HG02840 (cell line): Measurements from ENCODE around the gene CD248.
"Not testable (repeated sequence)": the region's sequence is repeated elsewhere in the genome, so short reads cannot be mapped to it uniquely, and the experiment has no call there.

Experiments used
- ATAC-seq: cut with Tn5 transposase; IDR thresholded peaks from one replicate; pipeline ENCODE4 v1.9.1; 2021; ENCODE audit warnings: mild to moderate bottlenecking, moderate library complexity, moderate number of reproducible peaks; ENCODE audit not compliant: unreplicated experiment, low FRiP score

Gene CD248

GRCh38 chr11:66316849-66317251, at the start of gene CD248:
TSS of gene CD248 (minus strand) at chr11:66317044. CDS start at chr11:66317027, 17 bp downstream.
- no peak for ATAC-seq

DNA sequence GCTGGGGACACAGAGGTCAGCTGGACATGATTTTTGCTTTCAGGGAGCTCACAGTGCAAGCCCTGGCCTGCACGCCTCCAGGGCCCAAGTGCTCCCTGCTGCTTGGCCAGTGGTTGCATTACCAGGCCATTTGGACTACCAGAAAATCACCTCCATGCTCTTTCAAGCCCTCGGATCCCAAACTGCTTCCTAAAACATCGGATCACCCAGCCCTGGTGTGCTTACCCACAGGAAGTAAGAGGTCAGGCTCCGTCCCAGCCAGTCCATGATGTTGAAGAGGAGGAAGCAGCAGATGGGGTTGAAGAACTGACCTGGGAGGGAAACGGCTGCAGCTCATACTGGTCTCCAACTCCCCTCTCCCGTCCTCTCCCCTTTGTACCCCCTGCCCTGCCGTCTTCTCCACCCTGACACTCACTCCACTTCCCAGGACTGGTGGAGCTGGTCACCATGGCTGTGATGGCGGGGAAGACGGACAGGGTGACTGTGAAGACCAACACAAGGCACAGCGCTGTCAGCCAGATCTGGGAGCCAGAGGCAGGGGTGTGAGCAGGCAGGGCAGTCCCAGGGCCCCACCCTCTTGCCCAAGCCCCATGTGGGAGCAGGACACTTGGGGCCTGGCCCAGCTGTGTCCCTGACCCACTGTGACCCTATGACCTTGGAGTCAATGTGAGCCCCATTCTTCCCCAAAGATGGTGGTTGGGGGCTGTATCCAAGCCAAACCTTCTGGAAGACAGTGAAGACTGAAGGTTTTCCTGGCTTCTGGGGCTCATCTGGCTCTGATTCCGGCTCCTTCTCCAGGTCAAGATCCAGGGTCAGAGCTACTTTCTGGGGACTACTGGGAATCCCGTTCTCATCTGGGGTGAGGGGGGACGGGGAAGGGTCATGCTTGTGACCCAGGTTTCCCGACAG, 49.1 kb upstream of the CD248 start:
- no peak for ATAC-seq

DNA sequence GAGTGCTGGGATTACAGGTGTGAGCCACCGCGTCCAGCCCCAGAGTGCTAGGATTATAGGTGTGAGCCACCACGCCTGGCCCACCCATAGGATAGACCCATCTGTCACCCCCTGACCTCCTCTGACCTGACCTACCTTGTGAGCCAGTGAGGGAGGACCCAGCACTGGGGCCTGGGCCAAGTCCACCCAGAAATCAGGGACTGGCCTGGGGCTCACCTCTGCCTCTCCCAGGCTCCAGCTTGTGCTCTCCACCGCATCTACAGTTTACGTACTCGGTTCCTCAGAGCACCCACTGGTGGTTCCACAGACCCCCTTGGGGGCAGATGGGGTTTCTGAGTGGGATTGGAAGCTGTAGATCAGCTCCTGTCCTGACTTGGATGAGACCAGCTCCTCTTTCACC, 48.3 kb upstream of the CD248 start:
- no peak for ATAC-seq

- no peak for ATAC-seq
Measured at GRCh38 chr11:66363805-66364535, 47.1 kb upstream of the CD248 start.

DNA sequence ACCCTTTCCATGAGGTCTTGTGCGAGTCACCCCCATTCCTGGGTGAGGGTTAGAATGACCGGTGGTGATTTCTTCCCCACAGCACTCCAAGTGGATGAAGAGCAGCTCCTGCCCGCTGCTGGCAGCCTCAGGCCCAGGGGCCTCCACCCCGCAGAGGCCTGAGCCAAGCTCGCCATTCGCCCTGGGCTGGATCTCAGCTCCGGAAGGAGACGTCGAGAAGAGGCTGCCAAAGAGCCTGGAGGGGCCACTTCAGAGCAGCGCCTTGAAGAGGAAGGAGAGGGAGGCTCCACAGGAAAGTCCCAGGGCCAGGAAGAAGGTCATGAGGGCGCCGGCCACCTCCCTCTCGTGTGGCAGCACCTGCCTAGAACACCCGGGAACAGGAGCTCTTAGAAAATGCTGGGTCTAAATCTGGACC, 46.4 kb upstream of the CD248 start:
- ATAC-seq = no peak

DNA sequence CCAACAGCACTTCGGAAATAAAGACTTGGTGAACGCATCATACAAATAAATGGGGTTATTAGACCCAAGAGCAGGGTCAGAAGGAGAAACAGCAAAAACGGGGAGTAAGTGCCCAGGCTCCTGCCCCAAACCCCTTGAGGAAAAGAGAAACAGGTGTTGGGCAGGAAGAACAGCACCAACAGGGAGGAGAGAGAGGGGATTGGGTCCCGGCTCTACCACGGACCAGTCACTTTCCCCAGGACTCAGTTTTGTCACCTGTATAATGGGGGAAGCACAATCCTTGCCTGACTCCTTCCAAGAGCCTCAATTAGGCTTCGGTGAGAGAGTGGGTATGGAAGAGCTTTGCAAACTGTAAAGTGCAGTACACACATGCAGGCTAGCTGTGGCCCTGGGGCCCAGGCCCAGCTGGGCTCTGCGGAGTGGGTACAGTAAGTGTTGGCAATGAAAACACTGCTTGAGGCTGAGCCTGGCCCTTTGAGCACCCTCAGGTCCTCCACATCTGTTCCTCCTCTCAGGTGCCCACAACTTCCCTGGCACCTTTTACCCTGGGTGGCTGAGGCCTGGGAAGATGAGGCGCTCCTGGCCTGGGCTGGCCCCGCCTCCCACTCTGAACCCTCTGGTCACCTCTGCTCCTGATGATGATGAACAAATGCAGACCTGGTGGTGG, 45.8 kb upstream of the CD248 start:
- no peak for ATAC-seq

GRCh38 chr11:66361502-66361941, 44.7 kb upstream of the CD248 start:
- ATAC-seq = no peak

DNA sequence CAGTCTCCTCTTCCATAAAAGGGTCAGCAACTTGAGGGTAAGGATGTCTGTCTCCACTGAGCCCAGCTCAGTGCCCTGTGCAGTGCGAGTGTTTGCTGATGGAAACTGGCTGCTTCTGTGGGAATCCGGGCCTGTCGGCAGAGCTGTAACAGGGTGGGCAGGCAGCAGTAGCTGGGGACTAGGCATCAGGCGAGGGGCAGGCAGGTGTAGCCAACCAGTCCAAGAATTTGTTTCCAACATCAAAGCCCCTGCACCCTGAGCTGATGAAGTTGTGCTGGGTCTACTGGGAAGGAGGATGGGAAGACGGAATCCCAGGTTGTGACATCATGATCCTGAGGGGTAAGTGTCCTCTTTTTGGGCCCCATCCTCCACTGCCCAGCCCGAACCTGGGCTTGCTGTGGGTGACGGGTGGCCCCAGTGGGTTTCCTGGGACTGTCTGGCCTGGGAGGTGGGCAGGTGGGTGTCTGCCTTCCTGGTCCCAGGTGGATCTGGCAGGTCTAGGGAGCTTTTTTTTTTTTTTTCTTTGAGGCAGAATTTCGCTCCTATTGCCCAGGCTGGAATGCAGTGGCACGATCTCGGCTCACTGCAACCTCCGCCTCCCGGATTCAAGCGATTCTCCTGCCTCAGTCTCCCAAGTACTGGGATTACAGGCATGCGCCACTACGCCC, 43.7 kb upstream of the CD248 start:
- no peak for ATAC-seq

- no peak for ATAC-seq
Measured at GRCh38 chr11:66359662-66360087, 42.8 kb upstream of the CD248 start.

DNA sequence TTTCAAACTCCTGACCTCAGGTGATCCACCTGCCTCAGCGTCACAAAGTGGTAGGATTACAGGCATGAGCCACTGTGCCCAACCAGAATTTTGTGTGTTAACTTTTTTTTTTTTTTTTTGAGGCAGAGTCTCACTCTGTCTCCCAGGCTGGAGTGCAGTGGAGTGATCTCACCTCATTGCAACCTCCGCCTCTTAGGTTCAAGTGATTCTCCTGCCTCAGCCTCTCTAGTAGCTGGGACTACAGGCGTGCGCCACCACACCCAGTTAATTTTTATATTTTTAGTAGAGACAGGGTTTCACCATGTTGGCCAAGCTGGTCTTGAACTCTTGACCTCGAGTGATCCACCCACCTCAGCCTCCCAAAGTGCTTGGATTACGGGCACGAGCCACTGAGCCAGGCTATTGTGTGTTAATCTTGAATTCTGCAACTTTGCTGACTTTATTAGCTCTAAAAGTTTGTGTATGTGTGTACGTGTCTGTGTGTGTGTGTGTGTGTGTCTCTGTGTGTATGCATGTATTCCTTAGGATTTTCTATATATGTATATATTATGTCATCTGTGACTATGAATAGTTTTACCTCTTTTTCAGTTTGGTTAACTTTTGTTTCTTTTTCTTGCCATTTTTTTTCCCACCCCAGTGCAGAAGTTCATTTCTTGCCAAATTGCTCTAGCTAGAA, 33.9 kb upstream of the CD248 start:
- ATAC-seq = not testable (repeated sequence)

- ATAC-seq = no peak
Measured at GRCh38 chr11:66349084-66349386, 32.2 kb upstream of the CD248 start.

GRCh38 chr11:66347425-66348276, 30.8 kb upstream of the CD248 start, which contains the start of gene B4GAT1:
TSS of gene B4GAT1 (minus strand) at chr11:66347629. CDS start at chr11:66347545, 84 bp downstream.
- ATAC-seq = no peak

GRCh38 chr11:66346476-66347424, 29.9 kb upstream of the CD248 start:
- no peak for ATAC-seq

DNA sequence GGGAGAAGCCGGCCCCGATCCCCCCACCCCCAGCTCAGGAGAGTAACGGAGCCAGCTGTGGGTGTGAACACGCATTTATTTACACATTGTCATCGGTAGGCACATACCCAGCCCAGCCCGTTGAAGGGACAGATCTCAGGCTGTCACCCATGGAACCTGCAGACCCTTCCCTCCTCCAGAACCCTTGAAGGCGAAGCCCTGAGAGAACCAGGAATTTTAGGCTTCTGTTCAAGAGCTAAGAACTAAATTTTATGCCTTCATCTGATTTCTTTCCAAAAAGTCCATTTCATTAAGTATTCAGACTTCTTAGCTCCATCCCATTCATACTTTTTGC, 28.4 kb upstream of the CD248 start:
- no peak for ATAC-seq

DNA sequence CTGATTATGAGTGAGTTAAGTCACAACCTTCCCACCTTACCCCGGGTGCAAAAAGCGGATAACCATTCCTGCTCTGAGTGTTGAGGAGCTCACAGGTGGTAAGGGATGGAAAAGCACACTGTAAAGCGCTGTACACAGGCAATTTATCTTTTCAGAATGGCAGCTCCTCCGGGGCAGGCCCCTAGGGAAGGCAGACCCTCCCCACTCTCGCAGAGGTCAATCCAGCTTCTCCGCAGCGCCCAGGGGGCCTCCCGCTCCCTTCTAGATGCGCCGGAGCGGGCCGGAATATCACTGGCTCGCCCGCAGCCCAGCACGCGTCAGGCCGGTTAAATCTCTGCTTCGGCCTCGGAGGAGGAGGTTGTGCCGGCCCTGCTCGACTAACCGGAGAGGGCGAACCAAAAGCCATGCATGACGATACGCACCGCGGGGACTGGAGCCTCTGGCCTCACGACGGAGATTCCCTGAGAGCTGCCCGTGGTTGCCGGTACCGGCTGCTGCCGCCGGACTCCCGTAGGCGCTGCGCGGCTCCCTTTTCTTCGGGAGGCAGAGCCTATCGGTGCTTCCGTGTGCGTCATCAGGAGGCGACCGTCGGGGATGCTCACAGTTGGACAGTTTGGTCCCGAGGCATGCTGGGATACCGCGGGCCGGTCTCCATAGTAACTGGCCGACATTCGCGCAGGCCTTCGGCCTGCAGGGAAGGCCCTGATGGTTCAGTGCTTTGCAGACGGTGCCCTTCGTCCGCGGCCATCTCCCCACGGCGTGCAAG, 27.9 kb upstream of the CD248 start, which contains the start of gene BRMS1:
BRMS1 (minus strand) TSS at position 555 of the 766 bp plus-strand sequence. CDS start 2,870 bp downstream, outside the sequence.
- peak; percentile 82 for ATAC-seq

GRCh38 chr11:66343176-66343575, 26.3 kb upstream of the CD248 start:
- no peak for ATAC-seq

- ATAC-seq = no peak
Measured at GRCh38 chr11:66341502-66342126, 24.8 kb upstream of the CD248 start.
